ENCODE results near the gene IL23A.
A peak's percentile ranks its signal among the peaks of the same experiment; 100 is the strongest.
"Not testable (repeated sequence)": the region's sequence is repeated elsewhere in the genome, so short reads cannot be mapped to it uniquely, and the experiment has no call there.

IL23A gene

GRCh38 chr12:56326126-56326525 lies 12.6 kb upstream of the IL23A start:
- no peak for TF ChIP-seq CTCF (IDR thresholded peaks at IDR 0.05; ENCODE audit: low read depth, low read length)
- H3K4me3 ChIP-seq (ENCODE audit: low read depth, low read length) = no peak overlapping the region

DNA sequence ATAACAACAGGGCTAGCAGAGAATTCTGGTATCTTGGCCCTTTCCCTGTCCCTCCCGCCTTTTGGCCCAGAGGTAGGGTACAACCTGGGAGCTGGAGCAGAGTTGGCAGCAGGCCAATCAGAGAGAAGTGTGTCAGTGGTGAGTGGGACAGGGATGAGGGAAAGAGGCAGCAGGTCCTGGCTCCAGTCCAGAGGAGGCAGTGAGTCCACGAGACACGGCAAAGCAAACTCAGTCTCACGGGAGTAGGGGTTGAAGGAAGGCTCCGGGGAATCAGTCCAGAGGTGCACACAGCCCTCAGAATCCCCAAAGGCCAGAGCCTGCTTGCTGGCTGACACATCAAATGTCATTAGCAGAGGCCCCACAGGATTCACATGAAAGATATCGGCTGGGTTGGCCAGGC lies 12.2 kb upstream of the IL23A start:
- no peak overlapping the region for H3K4me3 ChIP-seq (ENCODE audit: low read depth, low read length)
- TF ChIP-seq CTCF (IDR thresholded peaks at IDR 0.05; ENCODE audit: low read depth, low read length) = no peak

GRCh38 chr12:56330936-56331490 lies 7.7 kb upstream of the IL23A start:
- TF ChIP-seq CTCF (IDR thresholded peaks at IDR 0.05; ENCODE audit: low read depth, low read length) = no peak
- no peak overlapping the region for H3K4me3 ChIP-seq (ENCODE audit: low read depth, low read length)

GRCh38 chr12:56332512-56333196 lies 6.0 kb upstream of the IL23A start:
- no peak for TF ChIP-seq CTCF (IDR thresholded peaks at IDR 0.05; ENCODE audit: low read depth, low read length)
- peak overlapping the region; percentile 61 for H3K4me3 ChIP-seq (ENCODE audit: low read depth, low read length)

- TF ChIP-seq CTCF (IDR thresholded peaks at IDR 0.05; ENCODE audit: low read depth, low read length) = no peak
- peak overlapping the region; percentile 61 for H3K4me3 ChIP-seq (ENCODE audit: low read depth, low read length)
Measured at GRCh38 chr12:56333197-56333678, 5.4 kb upstream of the IL23A start.

DNA sequence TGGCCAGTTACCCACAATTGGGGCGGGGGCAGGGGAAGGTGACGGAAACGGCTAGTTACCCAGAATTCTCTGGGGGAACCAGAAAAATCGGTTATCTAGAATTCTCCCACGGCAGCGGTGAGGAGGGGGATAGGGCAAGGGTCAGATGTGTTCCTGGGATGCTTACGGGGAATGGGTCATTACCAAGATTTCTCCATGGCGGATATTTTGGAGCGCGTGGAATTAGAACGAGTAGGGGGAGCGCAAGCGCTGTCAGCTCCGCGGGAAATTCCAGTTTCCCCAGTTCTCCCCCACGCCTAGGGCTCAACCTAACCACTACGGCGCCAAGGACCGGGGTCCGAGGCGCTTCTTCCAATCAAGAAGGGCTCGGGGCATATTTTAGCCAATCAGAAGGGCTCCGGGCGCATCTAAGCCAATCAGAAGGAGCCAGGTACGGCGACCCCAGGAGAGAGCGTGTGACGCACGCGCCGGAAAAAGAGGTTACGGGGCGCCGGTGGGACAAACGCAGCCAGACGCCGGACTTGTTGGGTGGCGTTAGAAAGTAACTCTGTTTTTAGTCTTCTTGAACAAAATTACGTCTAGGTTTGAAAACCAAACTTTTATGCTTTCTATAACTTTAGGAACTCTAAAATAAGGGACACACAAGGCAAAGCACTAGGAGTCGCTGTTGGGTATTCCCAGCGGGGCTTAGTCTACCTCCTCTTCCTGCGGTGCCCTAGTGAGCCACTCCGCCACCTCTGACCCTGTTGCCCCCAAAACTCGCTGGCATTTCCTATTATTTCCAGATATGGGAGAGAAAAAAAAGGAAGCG lies 4.8 kb upstream of the IL23A start, which contains the start of gene PAN2:
PAN2 (minus strand) TSS at position 322 of the 811 bp plus-strand sequence. CDS start 906 bp downstream, outside the sequence.
- TF ChIP-seq CTCF (IDR thresholded peaks at IDR 0.05; ENCODE audit: low read depth, low read length) = peak; percentile 81
- peak within 1 kb of the TSS; percentile 61 for H3K4me3 ChIP-seq (ENCODE audit: low read depth, low read length)

GRCh38 chr12:56334490-56334793 lies 4.2 kb upstream of the IL23A start:
- H3K4me3 ChIP-seq (ENCODE audit: low read depth, low read length) = peak overlapping the region; percentile 61

DNA sequence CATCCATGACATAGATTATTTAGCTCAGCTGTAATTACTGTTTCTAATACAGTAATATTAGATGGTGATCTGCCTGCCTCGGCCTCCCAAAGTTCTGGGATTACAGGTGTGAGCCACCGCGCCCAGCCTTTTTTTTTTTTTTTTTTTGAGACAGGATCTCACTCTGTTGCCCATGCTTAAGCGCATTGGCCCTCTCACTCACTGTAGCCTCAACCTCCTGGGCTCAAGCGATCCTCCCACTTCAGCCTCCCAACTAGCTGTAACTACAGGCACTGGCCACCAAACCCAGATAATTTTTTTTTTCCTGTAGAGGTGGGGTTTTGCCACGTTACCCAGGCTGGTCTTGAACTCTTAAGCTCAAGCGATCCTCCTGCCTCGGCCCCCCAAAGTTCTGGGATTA lies 3.2 kb upstream of the IL23A start:
- H3K4me3 ChIP-seq (ENCODE audit: low read depth, low read length) = not testable (repeated sequence)

More at GRCh38 chr12:56334490-56334793, 4.2 kb upstream of the IL23A start:
- no peak for TF ChIP-seq CTCF (IDR thresholded peaks at IDR 0.05; ENCODE audit: low read depth, low read length)
